Cardiac muscle cell (in vitro differentiated cells and primary cell): ENCODE results near the gene MRPL14. TPM values are rescaled to one million over a fixed set of nuclear protein-coding genes. Genes with fewer than 3 reads are reported as not detected.

Source experiments
- DNase-seq, 2 donors: peaks; one replicate each; pipeline versions ENCODE4 v3.0.0 to v3.0.0-alpha.2; 2010 to 2017; ENCODE audit warnings: low read depth in 1 of 2, low spot score in 1 of 2
- H3K27ac ChIP-seq: fragments of 200-600 bp; sonication (generic); 2 replicates; pipeline ENCODE4 v1.5.1; 2016
- H3K27me3 ChIP-seq: fragments of 200-600 bp; sonication (generic); 2 replicates; pipeline ENCODE4 v1.6.0; 2016; ENCODE audit warnings: control low read depth
- H3K36me3 ChIP-seq: fragments of 200-600 bp; sonication (generic); 2 replicates; pipeline ENCODE4 v1.5.1; 2016; ENCODE audit warnings: control low read depth
- H3K4me1 ChIP-seq: fragments of 200-600 bp; sonication (generic); 2 replicates; pipeline ENCODE4 v1.8.1; 2017; ENCODE audit warnings: low read depth, mild to moderate bottlenecking, mixed run types
- H3K4me3 ChIP-seq: fragments of 200-600 bp; sonication (generic); 2 replicates; pipeline ENCODE4 v1.5.1; 2016; ENCODE audit warnings: mild to moderate bottlenecking
- H3K9me3 ChIP-seq: fragments of 200-600 bp; sonication (generic); 2 replicates; pipeline ENCODE4 v1.5.1; 2017; ENCODE audit warnings: low read depth, mild to moderate bottlenecking, control low read depth
- polyA plus RNA-seq: library from polyadenylated mRNA; unstranded; fragments of >200 nt; fragmentation: Nextera tagmentation; extraction: Ambion mirVana; gene quantifications from 2 replicates; pipeline ENCODE4 v1.2.1, GENCODE V29; 2016
- total RNA-seq: library from RNA; depleted of rRNA; stranded (reverse); fragments of >200 nt; gene quantifications from 2 replicates; pipeline ENCODE4 v1.2.3, GENCODE V29; 2016
- TF ChIP-seq, protein P1 (sequence below): IDR thresholded peaks from 2 replicates; pipeline ENCODE4 v1.5.1; 2012; ENCODE audit warnings: low read depth, mild to moderate bottlenecking, low read length

The MRPL14 gene
- total and polyA plus RNA-seq, 2 experiments from 2014 or later: 78.8 to 130 TPM

DNA sequence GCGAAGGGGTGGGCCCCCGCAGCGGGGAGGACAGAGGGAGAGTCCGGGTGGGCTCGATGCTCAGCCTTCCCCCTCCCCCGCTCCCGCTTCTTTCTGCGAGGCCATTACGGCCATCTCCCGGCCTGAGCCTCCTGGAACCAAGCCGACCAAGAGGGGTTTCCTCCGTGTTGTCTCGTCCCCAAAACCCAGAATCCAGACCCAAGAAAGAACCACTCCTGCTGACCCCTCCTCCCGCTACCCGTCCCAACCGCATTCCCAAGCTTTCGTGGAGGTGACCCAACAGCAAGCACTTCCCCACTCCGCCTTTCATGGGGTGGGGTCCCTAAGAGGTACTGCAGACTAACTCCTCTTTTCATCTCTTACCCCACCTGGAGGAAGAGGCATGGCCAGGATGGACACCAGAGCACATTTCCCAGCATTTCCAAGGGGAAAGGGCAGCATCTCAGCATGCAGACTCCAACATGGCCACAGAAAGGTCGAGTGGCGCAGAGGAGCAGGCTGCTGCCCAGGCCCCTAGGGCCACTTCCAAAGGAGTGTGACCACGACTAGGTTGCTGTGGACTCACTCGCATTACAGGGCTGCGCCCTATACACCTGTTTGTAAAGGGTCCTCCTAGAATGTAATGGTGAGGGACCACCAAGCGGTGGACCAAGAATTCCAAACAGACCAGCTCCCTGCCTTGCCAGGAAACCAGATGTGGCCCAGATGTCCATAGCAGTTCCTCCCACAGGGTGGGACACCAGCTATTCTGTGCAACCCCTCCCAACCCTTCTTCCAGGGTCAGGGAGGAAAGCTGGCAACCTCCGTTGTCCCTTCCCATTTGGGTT is 53.4 kb downstream of the MRPL14 start:
- DNase-seq: no peak
- Histone ChIP-seq H3K36me3 (no peaks in the 10 kb centered on the region), H3K27ac (peak overlapping the region; percentile 84), H3K4me1 (peaks cover 48% of the 10 kb centered on the region), H3K4me3 (no peak overlapping the region), H3K9me3 (no peaks in the 10 kb centered on the region), H3K27me3 (no peaks in the 10 kb centered on the region)
- TF ChIP-seq, protein P1, sequence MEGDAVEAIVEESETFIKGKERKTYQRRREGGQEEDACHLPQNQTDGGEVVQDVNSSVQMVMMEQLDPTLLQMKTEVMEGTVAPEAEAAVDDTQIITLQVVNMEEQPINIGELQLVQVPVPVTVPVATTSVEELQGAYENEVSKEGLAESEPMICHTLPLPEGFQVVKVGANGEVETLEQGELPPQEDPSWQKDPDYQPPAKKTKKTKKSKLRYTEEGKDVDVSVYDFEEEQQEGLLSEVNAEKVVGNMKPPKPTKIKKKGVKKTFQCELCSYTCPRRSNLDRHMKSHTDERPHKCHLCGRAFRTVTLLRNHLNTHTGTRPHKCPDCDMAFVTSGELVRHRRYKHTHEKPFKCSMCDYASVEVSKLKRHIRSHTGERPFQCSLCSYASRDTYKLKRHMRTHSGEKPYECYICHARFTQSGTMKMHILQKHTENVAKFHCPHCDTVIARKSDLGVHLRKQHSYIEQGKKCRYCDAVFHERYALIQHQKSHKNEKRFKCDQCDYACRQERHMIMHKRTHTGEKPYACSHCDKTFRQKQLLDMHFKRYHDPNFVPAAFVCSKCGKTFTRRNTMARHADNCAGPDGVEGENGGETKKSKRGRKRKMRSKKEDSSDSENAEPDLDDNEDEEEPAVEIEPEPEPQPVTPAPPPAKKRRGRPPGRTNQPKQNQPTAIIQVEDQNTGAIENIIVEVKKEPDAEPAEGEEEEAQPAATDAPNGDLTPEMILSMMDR: peak; percentile 5

DNA sequence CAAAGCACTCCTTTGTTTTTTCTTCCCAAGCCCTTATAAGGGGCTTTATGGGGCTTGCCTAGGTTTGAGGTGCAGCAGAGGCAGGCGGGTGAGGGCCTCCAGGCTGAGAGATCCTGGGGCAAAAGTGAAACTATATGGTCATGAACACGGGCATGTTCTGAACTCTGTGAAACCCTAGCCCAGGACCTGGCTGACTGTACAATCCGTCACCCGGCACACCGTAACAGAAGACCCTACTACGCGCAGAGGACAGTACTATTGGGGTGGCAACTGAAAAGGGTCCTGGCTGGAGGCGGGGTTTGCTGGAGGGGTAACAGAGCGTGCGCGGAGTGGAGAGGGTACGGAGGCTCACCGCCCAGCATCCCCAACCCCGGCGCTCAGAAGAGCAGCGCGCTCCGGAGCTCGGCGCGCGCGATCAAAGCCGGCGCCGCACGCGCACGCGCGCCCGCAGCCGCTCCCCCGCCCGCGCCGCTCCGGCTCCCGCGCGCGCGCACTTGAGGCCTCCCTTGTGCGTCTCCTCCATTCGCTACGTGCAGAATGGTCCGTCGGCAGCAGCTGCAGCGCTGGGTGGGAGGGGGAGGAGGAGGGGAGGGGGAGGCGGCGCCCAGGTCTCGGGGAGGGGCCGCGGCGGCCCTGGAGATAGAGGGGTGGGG is 54.2 kb downstream of the MRPL14 start:
- Histone ChIP-seq H3K36me3 (no peaks in the 10 kb centered on the region), H3K27me3 (no peaks in the 10 kb centered on the region), H3K27ac (peak overlapping the region; percentile 93), H3K4me1 (peaks cover 51% of the 10 kb centered on the region), H3K9me3 (no peaks in the 10 kb centered on the region), H3K4me3 (peak overlapping the region; percentile 11)
- DNase-seq: peak; percentile 91 to 95
- TF ChIP-seq, protein P1: no peak

DNA sequence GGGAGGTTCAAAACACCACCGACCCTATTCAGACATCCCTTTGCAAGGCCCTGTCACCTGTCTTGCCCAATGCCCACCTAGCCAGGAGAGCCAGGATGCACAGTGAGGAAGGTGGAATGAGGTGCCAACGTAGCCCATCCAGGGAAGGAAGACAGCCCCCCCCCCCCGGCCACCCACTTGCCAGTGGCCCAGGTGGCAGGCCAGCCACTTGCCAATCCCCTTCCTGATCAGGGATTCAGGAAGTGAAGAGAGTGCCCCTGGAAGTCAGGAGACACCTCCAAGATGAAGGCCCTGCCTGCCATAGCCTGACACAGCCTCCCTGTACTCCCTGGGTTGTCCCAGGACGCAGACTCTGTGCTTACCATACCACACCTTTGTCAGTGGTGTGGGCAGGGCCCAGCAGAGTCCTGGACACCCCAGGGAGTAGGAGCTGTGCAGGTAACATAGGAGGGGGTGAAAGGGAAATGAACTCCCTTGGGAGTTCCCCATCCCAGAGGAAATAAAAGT is 54.7 kb downstream of the MRPL14 start:
- peak overlapping the region; percentile 93 for H3K27ac ChIP-seq
- DNase-seq: no peak

DNA sequence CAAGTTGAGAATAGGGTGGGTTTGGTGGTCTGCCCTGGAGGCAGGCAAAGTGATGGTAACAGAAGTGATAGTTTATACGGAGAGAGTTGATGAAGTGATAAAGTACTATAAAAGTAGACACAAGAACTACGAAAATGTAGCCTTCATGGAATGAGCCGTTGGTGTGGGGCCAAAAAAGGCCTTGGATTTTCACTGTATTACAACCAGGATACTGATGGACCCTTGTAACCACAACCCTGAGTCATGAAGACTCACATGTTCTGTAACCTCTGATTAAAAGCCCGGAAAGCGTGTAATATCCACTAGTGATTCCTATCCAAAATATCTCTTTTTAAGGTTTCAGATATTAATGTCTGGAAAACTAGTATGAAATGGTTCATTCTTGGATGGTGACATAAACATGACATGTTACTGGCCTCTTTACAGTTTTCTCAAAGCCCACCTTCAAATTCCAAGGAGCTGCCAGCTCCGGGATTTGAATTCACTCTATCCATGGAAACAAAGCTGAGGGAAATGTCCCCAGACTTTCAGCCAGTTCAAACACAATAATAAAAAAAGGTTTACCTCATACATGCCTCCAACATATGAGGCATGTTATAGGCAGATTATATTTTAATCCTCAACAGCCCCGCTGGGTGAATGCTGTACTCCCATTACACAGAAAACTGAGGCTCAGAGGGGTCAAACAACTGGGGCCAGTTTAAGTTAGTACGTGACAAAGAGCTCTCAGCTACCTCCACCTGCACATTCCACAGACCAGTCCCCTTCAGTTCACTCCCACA is 55.4 kb downstream of the MRPL14 start:
- TF ChIP-seq, protein P1: no peak
- Histone ChIP-seq H3K4me1 (peaks cover 40% of the 10 kb centered on the region), H3K4me3 (no peak overlapping the region), H3K36me3 (no peaks in the 10 kb centered on the region), H3K27me3 (no peaks in the 10 kb centered on the region), H3K9me3 (no peaks in the 10 kb centered on the region), H3K27ac (peak overlapping the region; percentile 93)
- peak in 1 of 2 donors; percentile 94 for DNase-seq

More for the DNA sequence above, 54.7 kb downstream of the MRPL14 start:
- TF ChIP-seq, protein P1: no peak
- Histone ChIP-seq H3K9me3 (no peaks in the 10 kb centered on the region), H3K36me3 (no peaks in the 10 kb centered on the region), H3K4me1 (peaks cover 46% of the 10 kb centered on the region), H3K4me3 (no peak overlapping the region), H3K27me3 (no peaks in the 10 kb centered on the region)

DNA sequence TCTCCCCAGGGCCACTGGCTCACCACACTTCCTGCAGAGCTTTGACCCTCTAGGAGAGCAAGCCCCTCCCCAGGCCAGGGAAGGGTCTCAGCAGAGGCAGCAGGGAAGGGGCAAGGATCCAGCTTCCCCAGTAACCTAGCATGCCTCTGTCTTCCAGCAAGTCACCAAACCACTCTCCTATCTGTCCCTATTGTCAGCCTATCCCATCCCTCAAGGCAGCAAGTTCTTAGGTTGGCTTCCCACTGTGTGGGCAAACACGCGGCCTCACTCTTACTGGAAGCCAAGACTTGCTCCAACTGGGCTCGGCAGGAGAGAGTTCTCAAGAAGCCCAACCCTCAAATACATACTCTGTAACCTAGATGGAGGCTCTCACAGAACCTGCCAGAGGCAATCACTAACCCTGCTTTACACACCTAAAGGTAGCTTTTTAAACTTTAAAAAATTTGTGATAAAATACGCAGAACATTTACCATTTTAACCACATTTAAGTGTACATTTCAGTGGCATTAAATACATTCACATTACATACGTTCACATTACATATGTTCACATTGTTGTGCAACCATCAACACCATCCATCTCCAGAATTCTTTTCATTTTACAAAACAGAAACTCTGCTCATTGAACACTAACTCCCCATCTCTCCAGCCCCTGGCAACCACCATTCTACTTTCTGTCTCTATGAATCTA is 58.5 kb downstream of the MRPL14 start:
- DNase-seq: no peak
- Histone ChIP-seq H3K36me3 (no peaks in the 10 kb centered on the region), H3K9me3 (no peaks in the 10 kb centered on the region), H3K4me1 (peaks cover 14% of the 10 kb centered on the region), H3K27me3 (no peaks in the 10 kb centered on the region), H3K4me3 (no peak overlapping the region), H3K27ac (no peak overlapping the region)
- TF ChIP-seq, protein P1: no peak
